Liver (tissue), 3 donors: ENCODE results near the gene CWC22.

ENCODE experiments used
- FOXA1 ChIP-seq: IDR thresholded peaks from 2 replicates; pipeline ENCODE4 v1.6.1; 2016; ENCODE audit warnings: antibody characterized with exemption
- GABPA ChIP-seq, 2 donors: IDR thresholded peaks in 1 of 2; conservative IDR thresholded peaks in 1 of 2; 2 replicates each; pipeline ENCODE4 v1.6.1; 2016; ENCODE audit warnings: antibody characterized with exemption in 2 of 2, mild to moderate bottlenecking in 1 of 2, moderate library complexity in 1 of 2
- RAD21 ChIP-seq, 2 donors: IDR thresholded peaks; 2 replicates each; pipeline ENCODE4 v1.6.1; 2016; ENCODE audit warnings: antibody characterized with exemption in 2 of 2, mild to moderate bottlenecking in 2 of 2
- REST ChIP-seq: IDR thresholded peaks from 2 replicates; pipeline ENCODE4 v1.6.1; 2016; ENCODE audit warnings: antibody characterized with exemption, mild to moderate bottlenecking
- SP1 ChIP-seq: IDR thresholded peaks from 2 replicates; pipeline ENCODE4 v1.6.1; 2018; ENCODE audit warnings: antibody characterized with exemption, mild to moderate bottlenecking
- TAF1 ChIP-seq: conservative IDR thresholded peaks from 2 replicates; pipeline ENCODE4 v1.6.1; 2016; ENCODE audit warnings: antibody characterized with exemption, mild to moderate bottlenecking
- YY1 ChIP-seq: IDR thresholded peaks from 2 replicates; pipeline ENCODE4 v1.6.1; 2016; ENCODE audit warnings: antibody characterized with exemption, mild to moderate bottlenecking
- TF ChIP-seq, protein P1 (sequence below): fragments of 150-350 bp; IDR thresholded peaks from 2 replicates; pipeline ENCODE4 v1.5.1; 2017; ENCODE audit warnings: improper control_type of control experiment, low read depth, low read length; ENCODE audit not compliant: missing input control
- donor health status: healthy.
- donor health status: healthy.

DNA sequence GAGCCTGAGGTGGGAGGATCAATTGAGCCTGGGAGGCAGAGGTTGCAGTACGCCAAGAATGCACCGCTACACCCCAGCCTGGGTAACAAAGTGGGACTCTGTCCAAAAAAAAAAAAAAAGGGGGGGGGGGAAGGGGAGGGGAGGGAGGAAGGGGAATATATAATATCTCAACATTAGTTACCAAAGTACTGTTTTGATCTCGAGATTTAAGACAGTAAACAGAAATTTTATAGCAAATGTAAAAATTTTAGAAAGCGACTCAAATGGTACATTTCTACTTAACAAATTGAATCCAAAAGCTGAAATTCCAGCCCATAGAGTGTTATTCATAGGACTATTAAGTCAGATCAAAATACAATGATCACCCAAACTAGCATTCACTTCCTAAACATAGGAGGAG, 60.8 kb downstream of the CWC22 start:
- TF ChIP-seq, protein P1, sequence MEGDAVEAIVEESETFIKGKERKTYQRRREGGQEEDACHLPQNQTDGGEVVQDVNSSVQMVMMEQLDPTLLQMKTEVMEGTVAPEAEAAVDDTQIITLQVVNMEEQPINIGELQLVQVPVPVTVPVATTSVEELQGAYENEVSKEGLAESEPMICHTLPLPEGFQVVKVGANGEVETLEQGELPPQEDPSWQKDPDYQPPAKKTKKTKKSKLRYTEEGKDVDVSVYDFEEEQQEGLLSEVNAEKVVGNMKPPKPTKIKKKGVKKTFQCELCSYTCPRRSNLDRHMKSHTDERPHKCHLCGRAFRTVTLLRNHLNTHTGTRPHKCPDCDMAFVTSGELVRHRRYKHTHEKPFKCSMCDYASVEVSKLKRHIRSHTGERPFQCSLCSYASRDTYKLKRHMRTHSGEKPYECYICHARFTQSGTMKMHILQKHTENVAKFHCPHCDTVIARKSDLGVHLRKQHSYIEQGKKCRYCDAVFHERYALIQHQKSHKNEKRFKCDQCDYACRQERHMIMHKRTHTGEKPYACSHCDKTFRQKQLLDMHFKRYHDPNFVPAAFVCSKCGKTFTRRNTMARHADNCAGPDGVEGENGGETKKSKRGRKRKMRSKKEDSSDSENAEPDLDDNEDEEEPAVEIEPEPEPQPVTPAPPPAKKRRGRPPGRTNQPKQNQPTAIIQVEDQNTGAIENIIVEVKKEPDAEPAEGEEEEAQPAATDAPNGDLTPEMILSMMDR, result no peak
- TF ChIP-seq YY1 (no peak), TAF1 (no peak), SP1 (no peak), REST (no peak), RAD21 (IDR thresholded peaks at IDR 0.05) (no peak), FOXA1 (no peak), GABPA (IDR thresholded peaks at IDR 0.05 in 1 of 2, conservative IDR thresholded peaks at IDR 0.05 in 1 of 2) (no peak)
